Measurements from ENCODE around the gene MSH3.

DNA sequence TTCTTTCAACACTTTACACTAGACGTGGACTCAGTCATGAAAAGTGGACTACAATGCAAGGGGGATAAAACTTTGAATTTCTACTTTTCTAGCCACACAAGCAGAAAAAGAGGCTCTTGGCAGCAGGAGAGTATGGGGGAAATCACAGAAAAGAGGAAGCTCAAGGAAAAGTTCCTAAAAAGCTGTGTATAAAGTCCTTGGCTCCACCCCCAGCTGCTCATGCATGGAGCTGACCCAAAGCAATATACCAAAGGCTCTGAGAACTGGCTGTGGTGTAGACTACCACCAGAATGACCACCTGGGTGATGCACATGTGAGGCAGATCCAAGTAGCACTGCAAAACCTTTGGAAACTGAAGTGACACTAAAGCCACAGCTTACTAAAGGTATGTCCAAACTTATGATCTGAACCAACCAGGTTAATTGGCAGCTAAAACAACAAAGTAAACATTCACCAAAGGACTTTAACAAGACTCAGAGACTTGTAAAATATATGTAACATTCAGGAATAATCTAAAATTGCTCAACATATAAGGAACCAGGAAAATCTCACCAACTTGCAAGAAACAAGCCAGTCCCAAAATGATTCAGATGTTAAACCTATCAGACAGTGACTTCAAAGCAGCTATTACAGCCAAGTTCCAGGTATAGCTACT is 250.2 kb downstream of the MSH3 start:
- TF ChIP-seq, protein P1, sequence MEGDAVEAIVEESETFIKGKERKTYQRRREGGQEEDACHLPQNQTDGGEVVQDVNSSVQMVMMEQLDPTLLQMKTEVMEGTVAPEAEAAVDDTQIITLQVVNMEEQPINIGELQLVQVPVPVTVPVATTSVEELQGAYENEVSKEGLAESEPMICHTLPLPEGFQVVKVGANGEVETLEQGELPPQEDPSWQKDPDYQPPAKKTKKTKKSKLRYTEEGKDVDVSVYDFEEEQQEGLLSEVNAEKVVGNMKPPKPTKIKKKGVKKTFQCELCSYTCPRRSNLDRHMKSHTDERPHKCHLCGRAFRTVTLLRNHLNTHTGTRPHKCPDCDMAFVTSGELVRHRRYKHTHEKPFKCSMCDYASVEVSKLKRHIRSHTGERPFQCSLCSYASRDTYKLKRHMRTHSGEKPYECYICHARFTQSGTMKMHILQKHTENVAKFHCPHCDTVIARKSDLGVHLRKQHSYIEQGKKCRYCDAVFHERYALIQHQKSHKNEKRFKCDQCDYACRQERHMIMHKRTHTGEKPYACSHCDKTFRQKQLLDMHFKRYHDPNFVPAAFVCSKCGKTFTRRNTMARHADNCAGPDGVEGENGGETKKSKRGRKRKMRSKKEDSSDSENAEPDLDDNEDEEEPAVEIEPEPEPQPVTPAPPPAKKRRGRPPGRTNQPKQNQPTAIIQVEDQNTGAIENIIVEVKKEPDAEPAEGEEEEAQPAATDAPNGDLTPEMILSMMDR (IDR thresholded peaks at IDR 0.05): no peak
- no peak for TF ChIP-seq ZFX (IDR thresholded peaks at IDR 0.05; ENCODE audit: borderline replicate concordance)
